ENCODE results near the gene KIF26B. TPM values are rescaled to one million over a fixed set of nuclear protein-coding genes. Genes with fewer than 3 reads are reported as not detected.

Gene KIF26B
- total and polyA plus RNA-seq, 2 of the 4 experiments (the other 2 are of a cell fraction): 0.53 to 0.54 TPM

GRCh38 chr1:245608271-245608670, 453.5 kb downstream of the KIF26B start:
- Histone ChIP-seq H4K5ac (ENCODE audit: low read depth, low read length) (no peak overlapping the region), H2BK20ac (ENCODE audit: low read depth, low read length) (no peak overlapping the region), H3K4me3 (ENCODE audit: insufficient read depth, low read depth, low read length) (no peak overlapping the region), H2AFZ (replicated peaks; ENCODE audit: low read length, poor library complexity) (no peak overlapping the region), H3K9ac (ENCODE audit: low read depth, low read length) (no peak overlapping the region), H3K4me1 (ENCODE audit: control insufficient read depth, insufficient read depth, low read length) (peaks cover 18% of the 10 kb centered on the region), H2BK5ac (ENCODE audit: low read depth, low read length, poor library complexity, severe bottlenecking) (no peak overlapping the region), H2AK9ac (replicated peaks; ENCODE audit: low read depth, low read length, poor library complexity) (no peak overlapping the region), H3K27me3 (ENCODE audit: control insufficient read depth, insufficient read depth, low read length) (no peaks in the 10 kb centered on the region), H4K8ac (ENCODE audit: low read depth in 2 of 2, low read length in 2 of 2) (no peak overlapping the region), H3K79me1 (ENCODE audit: low read depth in 1 of 2, low read length in 2 of 2) (no peaks in the 10 kb centered on the region), H2BK15ac (ENCODE audit: low read depth, low read length) (no peak overlapping the region), H3K14ac (replicated peaks; ENCODE audit: low read depth, low read length) (no peak overlapping the region), H3K9me3 (ENCODE audit: control insufficient read depth, insufficient read depth, low read length) (no peaks in the 10 kb centered on the region), H3K36me3 (ENCODE audit: control insufficient read depth, insufficient read depth, low read length) (peaks cover 10% of the 10 kb centered on the region; the same call in 1 of the 2 replicates), H3K9me1 (ENCODE audit: insufficient read depth, low read length) (no peaks in the 10 kb centered on the region; the same call in 1 of the 2 replicates), H4K20me1 (ENCODE audit: insufficient read depth, low read length) (no peaks in the 10 kb centered on the region), H2BK120ac (ENCODE audit: low read depth, low read length) (no peak overlapping the region), H3K56ac (ENCODE audit: extremely low read depth, insufficient read depth, low read length) (no peak overlapping the region), H3K4me2 (ENCODE audit: low read depth, low read length) (no peak overlapping the region), H4K91ac (ENCODE audit: insufficient read depth, low read depth, low read length) (no peak overlapping the region), H3K23ac (ENCODE audit: low read depth, low read length) (no peak overlapping the region), H2AK5ac (ENCODE audit: low read depth, low read length) (no peak overlapping the region), H3K27ac (ENCODE audit: insufficient read depth, low read length) (no peak overlapping the region), H3K18ac (ENCODE audit: low read depth, low read length) (no peak overlapping the region), H3K4ac (ENCODE audit: low read depth, low read length) (no peak overlapping the region)
- DNase-seq (no peak), ATAC-seq (ENCODE audit: low read depth) (no peak)
- no CpG with 5 or more reads among the region's 2 CpGs for WGBS, 2 experiments (ENCODE audit: extremely low coverage in 2 of 2, insufficient read length in 1 of 2)
- ChIA-PET CTCF (no interaction called here), POLR2A (ENCODE audit: unreplicated experiment) (no interaction called here)
- TF ChIP-seq CTCF (conservative IDR thresholded peaks at IDR 0.05; ENCODE audit: low read depth, low read length) (no peak), RFX5 (IDR thresholded peaks at IDR 0.05; ENCODE audit: low read depth, low read length) (no peak), BHLHE40 (IDR thresholded peaks at IDR 0.05; ENCODE audit: low read depth, low read length) (no peak), NFE2L2 (IDR thresholded peaks at IDR 0.05; ENCODE audit: low read depth, low read length) (no peak), MAFK (IDR thresholded peaks at IDR 0.05; ENCODE audit: low read depth, low read length) (no peak), FOS (IDR thresholded peaks at IDR 0.05; ENCODE audit: low read depth, low read length) (no peak), USF2 (IDR thresholded peaks at IDR 0.05; ENCODE audit: low read depth, low read length) (no peak), RAD21 (IDR thresholded peaks at IDR 0.05; ENCODE audit: low read length) (no peak), SMC3 (IDR thresholded peaks at IDR 0.05; ENCODE audit: low read depth, low read length) (no peak), MXI1 (IDR thresholded peaks at IDR 0.05; ENCODE audit: borderline replicate concordance, low read depth, low read length) (no peak), RCOR1 (IDR thresholded peaks at IDR 0.05; ENCODE audit: insufficient replicate concordance, low read length) (no peak), ELK1 (IDR thresholded peaks at IDR 0.05; ENCODE audit: borderline replicate concordance, low read depth, low read length) (no peak), POLR2A (IDR thresholded peaks at IDR 0.05; ENCODE audit: low read depth, low read length) (no peak), CEBPB (IDR thresholded peaks at IDR 0.05; ENCODE audit: low read depth, low read length) (no peak), MAZ (IDR thresholded peaks at IDR 0.05; ENCODE audit: borderline replicate concordance, low read depth, low read length) (no peak), CHD1 (IDR thresholded peaks at IDR 0.05; ENCODE audit: low read depth, low read length) (no peak)
- dilution Hi-C loops (cut with HindIII; ENCODE audit: low sequenced_read_pairs, unreplicated experiment): no loop called here
- BruUV-seq (replicated peaks): no TSS peak
- in situ Hi-C loops (cut with MboI; ENCODE audit: low sequenced_read_pairs): no loop called here
- intact Hi-C loops (cut with micrococcal nuclease): no loop called here

All from IMR-90 (cell line).